Caco-2 (cell line): ENCODE measurements around the gene SF3A2. TPM values are rescaled to one million over a fixed set of nuclear protein-coding genes. Genes with fewer than 3 reads are reported as not detected.

ENCODE experiments used
- BruUV-seq: library from RNA; stranded (reverse); fragments of 400-500 nt; replicated peaks from 2 replicates; lab custom pipeline; 2021; lab: Mats Ljungman, UMichigan
- CTCF ChIA-PET: fragments of 300-600 bp; sonication (Branson Sonifier 250); formaldehyde crosslinking; loops from one replicate; lab custom pipeline; 2022; ENCODE audit warnings: antibody characterized with exemption; lab: Charles Lee
- POLR2A ChIA-PET: fragments of 300-600 bp; sonication (Branson Sonifier 250); formaldehyde crosslinking; loops from one replicate; lab custom pipeline; 2022; ENCODE audit warnings: antibody characterized with exemption; lab: Charles Lee
- DNase-seq, 2 experiments: peaks; one replicate each; pipeline versions ENCODE4 v3.0.0 to v3.0.0-alpha.2; 2020 to 2022
- H3K27me3 ChIP-seq: replicated peaks from 2 replicates; pipeline ENCODE4 v1.6.0; 2011; ENCODE audit warnings: low read length; ENCODE audit not compliant: control insufficient read depth, insufficient read depth
- H3K36me3 ChIP-seq: 2 replicates; pipeline ENCODE4 v1.5.1; 2011; ENCODE audit warnings: low read length; ENCODE audit not compliant: control insufficient read depth, insufficient read depth
- H3K4me1 ChIP-seq: fragments of 250-450 bp; sonication (Bioruptor Pico); 2 replicates; pipeline ENCODE4 v1.5.1; 2020; ENCODE audit warnings: mild to moderate bottlenecking
- H3K4me3 ChIP-seq: 2 replicates; pipeline ENCODE4 v1.5.1; 2011; ENCODE audit warnings: low read depth, mild to moderate bottlenecking, control low read depth, low read length
- H3K9me3 ChIP-seq: fragments of 250-450 bp; sonication (Bioruptor Pico); 2 replicates; pipeline ENCODE4 v1.5.1; 2020; ENCODE audit warnings: mild to moderate bottlenecking, moderate library complexity
- H3K27ac Mint-ChIP-seq: one replicate; pipeline ENCODE4 v1.8.0; 2022; ENCODE audit warnings: mixed read lengths; ENCODE audit not compliant: unreplicated experiment
- H3K27me3 Mint-ChIP-seq: one replicate; pipeline ENCODE4 v1.8.0; 2022; ENCODE audit warnings: mixed read lengths; ENCODE audit not compliant: insufficient read depth, unreplicated experiment
- H3K36me3 Mint-ChIP-seq: one replicate; pipeline ENCODE4 v1.8.0; 2022; ENCODE audit warnings: mild to moderate bottlenecking, mixed read lengths; ENCODE audit not compliant: insufficient read depth, unreplicated experiment
- H3K4me1 Mint-ChIP-seq: one replicate; pipeline ENCODE4 v1.8.0; 2022; ENCODE audit warnings: low read depth, mixed read lengths; ENCODE audit not compliant: unreplicated experiment
- H3K4me3 Mint-ChIP-seq: one replicate; pipeline ENCODE4 v1.8.0; 2022; ENCODE audit warnings: mild to moderate bottlenecking, moderate library complexity, mixed read lengths; ENCODE audit not compliant: unreplicated experiment
- H3K9me3 Mint-ChIP-seq: one replicate; pipeline ENCODE4 v1.8.0; 2022; ENCODE audit warnings: mixed read lengths; ENCODE audit not compliant: unreplicated experiment
- intact Hi-C: fragments of 100-400 bp; cut with micrococcal nuclease; formaldehyde crosslinking; loops from one replicate; pipeline ENCODE4 v1.10.0; 2022; ENCODE audit not compliant: unreplicated experiment
- total RNA-seq: library from RNA; stranded (reverse); gene quantifications from 2 replicates; pipeline ENCODE4 v1.2.3, GENCODE V29; 2022
- TF ChIP-seq, protein P1 (sequence below), 2 experiments: fragments of 200-600 bp in 1 of 2; IDR thresholded peaks; 1 replicate in 1 of 2; 2 replicates in 1 of 2; pipeline versions ENCODE4 v1.5.1 to v1.8.0; 2011 to 2022; ENCODE audit warnings: antibody characterized with exemption in 1 of 2, control low read depth in 1 of 2, inconsistent platforms in 1 of 2, low read depth in 1 of 2, low read length in 1 of 2, mild to moderate bottlenecking in 1 of 2, moderate library complexity in 1 of 2; ENCODE audit not compliant: insufficient read depth in 1 of 2, severe bottlenecking in 1 of 2, unreplicated experiment in 1 of 2

SF3A2 gene
- total RNA-seq, 1 experiment from 2014 or later: 129 TPM

DNA sequence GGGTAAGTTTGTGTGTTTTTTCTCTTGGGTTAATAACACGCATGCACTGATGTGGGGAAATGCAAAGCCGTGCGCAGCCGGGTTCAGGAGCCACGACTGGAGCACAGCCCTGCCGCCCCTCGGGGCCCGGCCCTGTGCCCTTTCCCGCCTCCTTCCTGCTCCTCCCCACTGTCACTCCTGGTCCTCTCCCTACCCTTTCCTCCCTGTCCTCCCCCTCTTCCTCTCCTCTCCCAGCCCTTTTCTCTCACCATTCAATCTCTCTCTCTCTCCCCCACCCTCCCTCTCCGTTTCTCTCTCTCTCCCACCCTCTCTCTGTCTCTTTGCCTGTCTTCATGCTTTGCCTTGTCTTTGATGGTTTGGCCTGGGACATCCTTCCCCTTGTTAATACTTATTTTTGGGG, 27.6 kb upstream of the SF3A2 start:
- Histone ChIP-seq H3K36me3 (peaks cover 6% of the 10 kb centered on the region), H3K4me1 (peaks cover 24% of the 10 kb centered on the region), H3K27me3 (no peaks in the 10 kb centered on the region), H3K9me3 (no peaks in the 10 kb centered on the region), H3K4me3 (no peak overlapping the region)
- H3K4me1 Mint-ChIP-seq: peaks cover 6% of the 10 kb centered on the region
- BruUV-seq: no TSS peak
- no peak overlapping the region for H3K4me3 Mint-ChIP-seq
- no peak for DNase-seq
- no peak overlapping the region for H3K27ac Mint-ChIP-seq
- H3K27me3 Mint-ChIP-seq: no peaks in the 10 kb centered on the region
- POLR2A ChIA-PET: no interaction called here
- intact Hi-C loops: no loop called here
- H3K9me3 Mint-ChIP-seq: no peaks in the 10 kb centered on the region
- TF ChIP-seq, protein P1, sequence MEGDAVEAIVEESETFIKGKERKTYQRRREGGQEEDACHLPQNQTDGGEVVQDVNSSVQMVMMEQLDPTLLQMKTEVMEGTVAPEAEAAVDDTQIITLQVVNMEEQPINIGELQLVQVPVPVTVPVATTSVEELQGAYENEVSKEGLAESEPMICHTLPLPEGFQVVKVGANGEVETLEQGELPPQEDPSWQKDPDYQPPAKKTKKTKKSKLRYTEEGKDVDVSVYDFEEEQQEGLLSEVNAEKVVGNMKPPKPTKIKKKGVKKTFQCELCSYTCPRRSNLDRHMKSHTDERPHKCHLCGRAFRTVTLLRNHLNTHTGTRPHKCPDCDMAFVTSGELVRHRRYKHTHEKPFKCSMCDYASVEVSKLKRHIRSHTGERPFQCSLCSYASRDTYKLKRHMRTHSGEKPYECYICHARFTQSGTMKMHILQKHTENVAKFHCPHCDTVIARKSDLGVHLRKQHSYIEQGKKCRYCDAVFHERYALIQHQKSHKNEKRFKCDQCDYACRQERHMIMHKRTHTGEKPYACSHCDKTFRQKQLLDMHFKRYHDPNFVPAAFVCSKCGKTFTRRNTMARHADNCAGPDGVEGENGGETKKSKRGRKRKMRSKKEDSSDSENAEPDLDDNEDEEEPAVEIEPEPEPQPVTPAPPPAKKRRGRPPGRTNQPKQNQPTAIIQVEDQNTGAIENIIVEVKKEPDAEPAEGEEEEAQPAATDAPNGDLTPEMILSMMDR (IDR thresholded peaks at IDR 0.05; ENCODE audit: insufficient read depth in 1 of 2, low read depth in 1 of 2, low read length in 1 of 2, severe bottlenecking in 1 of 2, unreplicated experiment in 1 of 2): no peak
- peaks cover 74% of the 10 kb centered on the region for H3K36me3 Mint-ChIP-seq
- CTCF ChIA-PET: no interaction called here

DNA sequence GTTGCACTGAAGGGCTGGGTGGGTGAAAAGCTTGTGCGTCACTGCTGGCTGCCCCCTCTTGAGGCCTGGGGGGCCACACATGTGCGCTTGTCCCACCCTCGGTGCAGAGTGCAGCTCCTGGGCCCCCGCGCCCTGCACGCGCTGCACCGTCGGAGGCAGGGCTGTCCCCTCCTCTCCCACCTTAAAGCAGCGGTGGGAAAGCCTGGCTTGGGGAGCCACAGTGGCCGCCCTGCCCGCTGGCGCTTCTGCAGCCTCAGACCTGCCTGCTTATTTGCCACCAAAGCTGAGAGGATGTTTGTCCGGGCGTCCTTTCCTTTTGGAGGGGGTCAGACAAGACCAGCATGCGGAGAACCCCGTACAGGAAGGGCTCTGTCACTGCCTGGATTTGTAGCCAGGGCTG, 27.2 kb upstream of the SF3A2 start:
- no peaks in the 10 kb centered on the region for H3K9me3 Mint-ChIP-seq
- BruUV-seq: no TSS peak
- ChIA-PET POLR2A (no interaction called here), CTCF (no interaction called here)
- H3K4me1 ChIP-seq: peaks cover 24% of the 10 kb centered on the region
- no peaks in the 10 kb centered on the region for H3K27me3 ChIP-seq
- TF ChIP-seq, protein P1 (IDR thresholded peaks at IDR 0.05; ENCODE audit: insufficient read depth in 1 of 2, low read depth in 1 of 2, low read length in 1 of 2, severe bottlenecking in 1 of 2, unreplicated experiment in 1 of 2): no peak
- no peaks in the 10 kb centered on the region for H3K9me3 ChIP-seq
- intact Hi-C loops: no loop called here
- H3K36me3 Mint-ChIP-seq: peaks cover 74% of the 10 kb centered on the region
- H3K4me3 Mint-ChIP-seq: no peak overlapping the region
- H3K36me3 ChIP-seq: peaks cover 8% of the 10 kb centered on the region
- DNase-seq: no peak
- no peaks in the 10 kb centered on the region for H3K27me3 Mint-ChIP-seq
- no peak overlapping the region for H3K27ac Mint-ChIP-seq
- peaks cover 6% of the 10 kb centered on the region for H3K4me1 Mint-ChIP-seq
- H3K4me3 ChIP-seq: no peak overlapping the region

DNA sequence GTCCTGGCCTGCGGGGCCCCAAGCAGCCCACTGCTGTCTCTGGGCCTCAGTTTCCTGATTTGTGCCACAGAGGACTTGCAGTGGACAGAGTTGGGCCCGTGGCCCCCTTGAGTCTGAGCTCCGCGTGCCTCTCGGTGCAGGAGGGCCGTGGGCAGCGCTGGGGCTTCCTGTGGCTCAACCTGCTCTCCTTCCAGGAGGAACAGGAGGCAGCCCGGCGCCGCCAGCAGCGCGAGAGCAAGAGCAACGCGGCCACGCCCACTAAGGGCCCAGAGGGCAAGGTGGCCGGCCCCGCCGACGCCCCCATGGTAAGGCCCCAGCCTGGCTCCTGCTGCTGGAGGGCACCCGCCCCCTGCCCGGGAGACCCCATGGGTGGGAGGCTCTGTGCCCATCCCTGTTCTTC, 26.4 kb upstream of the SF3A2 start:
- Mint-ChIP-seq H3K4me1 (peaks cover 6% of the 10 kb centered on the region), H3K36me3 (peaks cover 77% of the 10 kb centered on the region), H3K27ac (no peak overlapping the region), H3K9me3 (no peaks in the 10 kb centered on the region), H3K4me3 (no peak overlapping the region), H3K27me3 (no peaks in the 10 kb centered on the region)
- ChIA-PET POLR2A (no interaction called here), CTCF (no interaction called here)
- Histone ChIP-seq H3K4me1 (peaks cover 24% of the 10 kb centered on the region), H3K36me3 (peaks cover 9% of the 10 kb centered on the region), H3K4me3 (no peak overlapping the region), H3K9me3 (no peaks in the 10 kb centered on the region), H3K27me3 (no peaks in the 10 kb centered on the region)
- no peak for DNase-seq
- intact Hi-C loops: loop anchor here (10.0 kb wide), 1 partner anchor 45 kb away; the partner anchor contains the start of gene DOT1L
- BruUV-seq: no TSS peak
- TF ChIP-seq, protein P1 (IDR thresholded peaks at IDR 0.05; ENCODE audit: insufficient read depth in 1 of 2, low read depth in 1 of 2, low read length in 1 of 2, severe bottlenecking in 1 of 2, unreplicated experiment in 1 of 2): no peak
